Bone marrow (tissue), 2 donors: ENCODE measurements around the gene ESRRA.

Experiments used
- DNase-seq, 2 donors: peaks; one replicate each; lab custom pipeline; 2025; lab: John Stamatoyannopoulos, UW

ESRRA gene

GRCh38 chr11:64352099-64352994, 47.0 kb downstream of the ESRRA start:
- DNase-seq, result no peak

GRCh38 chr11:64352995-64353714, 47.8 kb downstream of the ESRRA start:
- DNase-seq, result no peak

GRCh38 chr11:64353715-64354506, 48.6 kb downstream of the ESRRA start:
- DNase-seq, result no peak

GRCh38 chr11:64355078-64355940, 50.0 kb downstream of the ESRRA start:
- DNase-seq, result peak; percentile 52 to 86

GRCh38 chr11:64356498-64357411, 51.4 kb downstream of the ESRRA start:
- DNase-seq, result no peak

GRCh38 chr11:64357446-64357845, 52.1 kb downstream of the ESRRA start:
- DNase-seq, result no peak

- no peak for DNase-seq
Measured at GRCh38 chr11:64357904-64358535, 52.7 kb downstream of the ESRRA start.

GRCh38 chr11:64358536-64358906, 53.2 kb downstream of the ESRRA start:
- no peak for DNase-seq

- peak in 1 of 2 donors; percentile 13 for DNase-seq
Measured at GRCh38 chr11:64358907-64359711, 53.8 kb downstream of the ESRRA start, which contains the start of gene RPS6KA4. TSS of gene RPS6KA4 (plus strand) at chr11:64359162. CDS start at chr11:64359236, 74 bp downstream.

- no peak for DNase-seq
Measured at GRCh38 chr11:64359712-64360445, 54.6 kb downstream of the ESRRA start.

- no peak for DNase-seq
Measured at GRCh38 chr11:64360448-64360921, 55.2 kb downstream of the ESRRA start.

GRCh38 chr11:64361659-64362058, 56.3 kb downstream of the ESRRA start:
- no peak for DNase-seq

- no peak for DNase-seq
Measured at GRCh38 chr11:64362339-64362738, 57.0 kb downstream of the ESRRA start.

GRCh38 chr11:64364435-64364834, 59.1 kb downstream of the ESRRA start:
- no peak for DNase-seq

GRCh38 chr11:64364911-64365310, 59.6 kb downstream of the ESRRA start:
- no peak for DNase-seq
